MM.1S (cell line): ENCODE results near the gene LRMDA.
A peak's percentile ranks its signal among the peaks of the same experiment; 100 is the strongest.

Experiments
- DNase-seq: peaks from one replicate; pipeline ENCODE4 v3.0.0-alpha.2; 2015
- H2AFZ ChIP-seq: fragments of 300-600 bp; sonication (generic); 2 replicates; pipeline ENCODE4 v1.6.0; 2016; ENCODE audit warnings: antibody characterized with exemption, low read length
- H3F3A ChIP-seq: fragments of 300-600 bp; sonication (generic); 2 replicates; pipeline ENCODE4 v1.6.1; 2016; ENCODE audit warnings: mild to moderate bottlenecking, antibody characterized with exemption, low read length, moderate library complexity, mixed read lengths; ENCODE audit not compliant: insufficient read depth
- H3K27ac ChIP-seq: fragments of 300-600 bp; sonication (generic); 2 replicates; pipeline ENCODE4 v1.5.1; 2016; ENCODE audit warnings: mild to moderate bottlenecking, low read length
- H3K27me3 ChIP-seq: fragments of 300-600 bp; sonication (generic); replicated peaks from 2 replicates; pipeline ENCODE4 v1.6.0; 2016; ENCODE audit warnings: low read length; ENCODE audit not compliant: insufficient read depth
- H3K36me3 ChIP-seq: fragments of 300-600 bp; sonication (generic); replicated peaks from 2 replicates; pipeline ENCODE4 v1.6.1; 2016; ENCODE audit warnings: mild to moderate bottlenecking, low read length, mixed read lengths; ENCODE audit not compliant: insufficient read depth
- H3K4me1 ChIP-seq: fragments of 300-600 bp; sonication (generic); 2 replicates; pipeline ENCODE4 v1.6.1; 2016; ENCODE audit warnings: low read length, mixed read lengths
- H3K4me2 ChIP-seq: fragments of 300-600 bp; sonication (generic); 2 replicates; pipeline ENCODE4 v1.6.0; 2016; ENCODE audit warnings: low read depth, low read length
- H3K4me3 ChIP-seq: fragments of 300-600 bp; sonication (generic); 2 replicates; pipeline ENCODE4 v1.5.1; 2016; ENCODE audit warnings: low read length, mixed read lengths
- H3K79me2 ChIP-seq: fragments of 300-600 bp; sonication (generic); 2 replicates; pipeline ENCODE4 v1.6.1; 2016; ENCODE audit warnings: mixed run types, low read length, mixed read lengths
- H3K9ac ChIP-seq: fragments of 300-600 bp; sonication (generic); 2 replicates; pipeline ENCODE4 v1.6.1; 2016; ENCODE audit warnings: low read length, mixed read lengths
- H3K9me2 ChIP-seq: fragments of 300-600 bp; sonication (generic); replicated peaks from 2 replicates; pipeline ENCODE4 v1.6.1; 2016; ENCODE audit warnings: mild to moderate bottlenecking, low read length, mixed read lengths; ENCODE audit not compliant: insufficient read depth
- H3K9me3 ChIP-seq: fragments of 300-600 bp; sonication (generic); replicated peaks from 2 replicates; pipeline ENCODE4 v1.6.1; 2016; ENCODE audit warnings: mild to moderate bottlenecking, low read length, mixed read lengths; ENCODE audit not compliant: insufficient read depth
- H4K20me1 ChIP-seq: fragments of 300-600 bp; sonication (generic); 2 replicates; pipeline ENCODE4 v1.6.1; 2016; ENCODE audit warnings: mild to moderate bottlenecking, low read length, moderate library complexity, mixed read lengths; ENCODE audit not compliant: insufficient read depth
- EZH2 ChIP-seq: fragments of 300-600 bp; sonication (generic); optimal IDR thresholded peaks from 2 replicates; pipeline ENCODE3; 2017; ENCODE audit warnings: low read depth, mild to moderate bottlenecking, antibody characterized with exemption, low read length, mixed read lengths
- EZH2phosphoT487 ChIP-seq: fragments of 300-600 bp; sonication (generic); IDR thresholded peaks from 2 replicates; pipeline ENCODE4 v1.6.1; 2018; ENCODE audit warnings: antibody characterized with exemption, low read length
- TF ChIP-seq, protein P1 (sequence below): fragments of 300-600 bp; sonication (generic); IDR thresholded peaks from 2 replicates; pipeline ENCODE4 v1.5.1; 2016; ENCODE audit warnings: antibody characterized with exemption, low read length, mixed read lengths

Gene LRMDA

DNA sequence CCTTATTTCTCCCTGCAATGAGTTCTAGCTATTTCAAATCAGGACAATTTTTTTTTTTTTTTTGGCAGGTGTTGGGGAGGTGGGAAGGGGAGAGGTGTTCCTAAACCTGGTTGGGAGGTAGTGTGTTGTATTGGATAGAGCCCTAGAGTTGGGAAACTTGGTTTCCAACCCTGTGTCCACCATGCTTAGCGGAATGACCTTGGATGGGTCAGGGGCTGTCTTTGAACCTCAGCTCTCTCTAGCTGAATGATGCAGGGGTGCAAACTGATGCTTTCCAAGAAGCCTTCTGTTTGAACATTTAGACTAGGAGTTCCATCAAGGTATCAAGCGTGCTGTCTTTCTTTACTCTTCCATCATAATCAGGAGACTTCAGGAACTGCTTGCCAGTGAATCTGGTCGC lies 332.2 kb downstream of the LRMDA start:
- TF ChIP-seq EZH2phosphoT487 (no peak), EZH2 (no peak)
- TF ChIP-seq, protein P1, sequence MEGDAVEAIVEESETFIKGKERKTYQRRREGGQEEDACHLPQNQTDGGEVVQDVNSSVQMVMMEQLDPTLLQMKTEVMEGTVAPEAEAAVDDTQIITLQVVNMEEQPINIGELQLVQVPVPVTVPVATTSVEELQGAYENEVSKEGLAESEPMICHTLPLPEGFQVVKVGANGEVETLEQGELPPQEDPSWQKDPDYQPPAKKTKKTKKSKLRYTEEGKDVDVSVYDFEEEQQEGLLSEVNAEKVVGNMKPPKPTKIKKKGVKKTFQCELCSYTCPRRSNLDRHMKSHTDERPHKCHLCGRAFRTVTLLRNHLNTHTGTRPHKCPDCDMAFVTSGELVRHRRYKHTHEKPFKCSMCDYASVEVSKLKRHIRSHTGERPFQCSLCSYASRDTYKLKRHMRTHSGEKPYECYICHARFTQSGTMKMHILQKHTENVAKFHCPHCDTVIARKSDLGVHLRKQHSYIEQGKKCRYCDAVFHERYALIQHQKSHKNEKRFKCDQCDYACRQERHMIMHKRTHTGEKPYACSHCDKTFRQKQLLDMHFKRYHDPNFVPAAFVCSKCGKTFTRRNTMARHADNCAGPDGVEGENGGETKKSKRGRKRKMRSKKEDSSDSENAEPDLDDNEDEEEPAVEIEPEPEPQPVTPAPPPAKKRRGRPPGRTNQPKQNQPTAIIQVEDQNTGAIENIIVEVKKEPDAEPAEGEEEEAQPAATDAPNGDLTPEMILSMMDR: no peak
- Histone ChIP-seq H3K9me2 (no peaks in the 10 kb centered on the region), H4K20me1 (no peaks in the 10 kb centered on the region)

DNA sequence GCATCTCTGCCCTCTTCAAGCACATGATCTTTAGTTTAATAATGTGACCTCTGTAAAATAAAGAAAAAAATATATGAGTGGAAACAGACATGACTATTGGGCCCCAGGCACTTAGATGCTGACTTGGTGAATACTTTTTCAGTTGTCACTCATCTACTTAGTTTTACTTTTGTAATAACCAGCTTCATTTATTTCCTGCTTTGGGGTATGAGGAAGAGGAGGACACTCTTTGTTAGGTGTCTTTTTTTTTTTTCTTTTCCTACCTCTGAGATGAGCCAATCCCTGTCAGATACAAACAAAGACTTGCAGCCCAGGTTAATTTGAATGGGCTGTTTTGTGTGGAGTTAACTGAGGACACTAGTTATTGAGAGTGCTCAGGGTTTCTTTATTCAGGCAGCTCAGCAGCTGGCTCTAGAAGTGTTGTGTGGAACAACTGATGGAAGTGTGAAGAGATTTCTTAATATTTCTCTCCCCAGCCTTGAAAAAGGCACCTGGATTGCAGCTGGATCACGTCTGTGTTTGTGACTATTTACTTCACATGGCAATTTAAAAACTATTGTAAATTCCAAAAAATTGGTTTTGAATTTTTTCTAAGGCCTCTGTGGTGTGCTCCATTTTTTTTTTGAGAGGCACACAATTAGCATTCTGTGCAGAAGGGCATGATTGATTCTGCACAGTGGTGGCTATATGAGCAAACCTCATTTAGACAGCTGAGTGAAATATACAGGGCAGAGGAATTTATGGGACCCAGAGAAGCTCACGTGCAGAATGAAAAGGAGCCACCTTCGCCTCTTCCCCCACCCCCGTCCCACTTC lies 333.8 kb downstream of the LRMDA start:
- Histone ChIP-seq H3K4me3 (no peak overlapping the region), H4K20me1 (no peaks in the 10 kb centered on the region), H3F3A (no peaks in the 10 kb centered on the region; the same call in 1 of the 2 replicates), H3K9me2 (no peaks in the 10 kb centered on the region), H3K36me3 (no peaks in the 10 kb centered on the region), H3K9me3 (no peaks in the 10 kb centered on the region), H3K79me2 (no peaks in the 10 kb centered on the region), H3K4me2 (no peak overlapping the region), H3K27me3 (no peaks in the 10 kb centered on the region), H2AFZ (no peak overlapping the region), H3K27ac (no peak overlapping the region), H3K4me1 (peaks cover 12% of the 10 kb centered on the region; the same call in 1 of the 2 replicates), H3K9ac (no peak overlapping the region)
- TF ChIP-seq, protein P1: no peak
- TF ChIP-seq EZH2phosphoT487: no peak
- no peak for TF ChIP-seq EZH2
- DNase-seq: no peak

More for the DNA sequence above, 332.2 kb downstream of the LRMDA start:
- Histone ChIP-seq H3K9me3 (no peaks in the 10 kb centered on the region), H3K27ac (no peak overlapping the region; the same call in 1 of the 2 replicates), H2AFZ (no peak overlapping the region), H3K4me3 (no peak overlapping the region), H3F3A (no peaks in the 10 kb centered on the region; the same call in 1 of the 2 replicates), H3K4me1 (peaks cover 12% of the 10 kb centered on the region; the same call in 1 of the 2 replicates), H3K4me2 (peak overlapping the region; percentile 22; the same call in 1 of the 2 replicates), H3K9ac (no peak overlapping the region), H3K79me2 (no peaks in the 10 kb centered on the region), H3K27me3 (no peaks in the 10 kb centered on the region), H3K36me3 (no peaks in the 10 kb centered on the region)
- DNase-seq: no peak

DNA sequence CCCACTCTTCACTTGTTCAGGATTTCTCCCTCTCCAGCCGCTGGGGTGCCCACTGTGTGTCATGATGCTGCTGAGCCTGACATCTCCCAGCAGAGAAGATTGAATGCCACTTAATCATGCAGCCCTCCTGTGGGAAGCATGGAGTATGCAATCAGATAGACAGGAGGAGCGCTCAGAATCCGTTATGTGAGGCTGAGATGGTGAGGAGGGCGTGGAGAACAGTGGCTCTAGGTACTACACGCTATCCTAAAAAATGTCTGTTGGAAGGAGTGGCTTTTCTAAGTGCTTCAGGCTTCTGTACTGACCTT lies 334.3 kb downstream of the LRMDA start:
- H3K9me3 ChIP-seq: no peaks in the 10 kb centered on the region
- no peaks in the 10 kb centered on the region for H3K27me3 ChIP-seq
- H3K4me2 ChIP-seq: no peak overlapping the region
- no peak overlapping the region for H3K27ac ChIP-seq
- H3K36me3 ChIP-seq: no peaks in the 10 kb centered on the region
- H4K20me1 ChIP-seq: no peaks in the 10 kb centered on the region
- no peaks in the 10 kb centered on the region for H3K9me2 ChIP-seq
- H3K4me1 ChIP-seq: peaks cover 12% of the 10 kb centered on the region; the same call in 1 of the 2 replicates
- no peak overlapping the region for H2AFZ ChIP-seq
- H3F3A ChIP-seq: no peaks in the 10 kb centered on the region; the same call in 1 of the 2 replicates
- DNase-seq: no peak
- TF ChIP-seq EZH2phosphoT487 (no peak), EZH2 (no peak)
- TF ChIP-seq, protein P1: no peak
- no peak overlapping the region for H3K4me3 ChIP-seq
- no peaks in the 10 kb centered on the region for H3K79me2 ChIP-seq
- H3K9ac ChIP-seq: no peak overlapping the region
